HG03565 (cell line): ENCODE results near the gene EDA.

Experiments used
- ATAC-seq: cut with Tn5 transposase; IDR thresholded peaks from one replicate; pipeline ENCODE4 v1.9.1; 2021; ENCODE audit warnings: mild to moderate bottlenecking, moderate library complexity; ENCODE audit not compliant: unreplicated experiment

EDA gene

GRCh38 chrX:69615779-69616456, at the start of gene EDA:
EDA (plus strand) TSS chrX:69616113.
- no peak for ATAC-seq

DNA sequence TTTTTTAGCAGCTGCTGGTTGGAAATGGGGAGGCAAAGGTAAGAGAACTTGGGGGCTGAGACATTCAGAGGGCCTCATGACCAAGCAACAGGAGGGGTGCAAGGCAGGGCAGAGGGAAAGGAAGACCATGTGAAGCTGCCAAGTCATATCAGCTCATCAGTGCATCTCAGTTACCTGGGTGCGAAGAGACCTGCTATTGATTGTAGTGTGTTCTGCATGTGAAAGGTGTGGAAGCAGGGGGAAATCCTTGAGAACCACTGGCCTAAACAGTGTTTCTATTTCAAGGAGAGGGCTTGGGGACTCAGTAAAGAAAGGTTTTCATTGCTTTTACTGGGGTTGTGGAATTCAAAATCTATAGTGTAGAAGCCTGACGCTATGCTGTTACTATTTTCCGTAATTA, 47.1 kb upstream of the EDA start:
- ATAC-seq = no peak

DNA sequence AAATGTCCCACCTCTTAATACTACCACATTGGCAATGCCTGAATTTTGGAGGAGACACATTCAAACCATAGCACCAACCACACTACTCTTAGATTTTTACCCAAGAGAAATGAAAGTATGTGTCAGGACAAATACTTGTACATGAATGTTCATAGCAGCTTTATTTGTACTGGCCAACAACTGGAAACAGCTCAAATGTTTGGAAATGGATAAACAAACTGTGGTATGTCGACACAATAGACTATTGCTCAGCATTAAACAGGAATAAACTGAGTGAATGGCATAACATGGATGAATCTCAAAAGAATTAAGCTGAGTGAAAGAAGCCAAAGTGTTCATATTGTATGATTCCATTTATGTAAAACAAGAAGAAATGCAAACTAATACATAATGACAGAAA, 18.5 kb upstream of the EDA start:
- ATAC-seq = no peak

- ATAC-seq = no peak
Measured at GRCh38 chrX:69600182-69600581, 15.7 kb upstream of the EDA start.

DNA sequence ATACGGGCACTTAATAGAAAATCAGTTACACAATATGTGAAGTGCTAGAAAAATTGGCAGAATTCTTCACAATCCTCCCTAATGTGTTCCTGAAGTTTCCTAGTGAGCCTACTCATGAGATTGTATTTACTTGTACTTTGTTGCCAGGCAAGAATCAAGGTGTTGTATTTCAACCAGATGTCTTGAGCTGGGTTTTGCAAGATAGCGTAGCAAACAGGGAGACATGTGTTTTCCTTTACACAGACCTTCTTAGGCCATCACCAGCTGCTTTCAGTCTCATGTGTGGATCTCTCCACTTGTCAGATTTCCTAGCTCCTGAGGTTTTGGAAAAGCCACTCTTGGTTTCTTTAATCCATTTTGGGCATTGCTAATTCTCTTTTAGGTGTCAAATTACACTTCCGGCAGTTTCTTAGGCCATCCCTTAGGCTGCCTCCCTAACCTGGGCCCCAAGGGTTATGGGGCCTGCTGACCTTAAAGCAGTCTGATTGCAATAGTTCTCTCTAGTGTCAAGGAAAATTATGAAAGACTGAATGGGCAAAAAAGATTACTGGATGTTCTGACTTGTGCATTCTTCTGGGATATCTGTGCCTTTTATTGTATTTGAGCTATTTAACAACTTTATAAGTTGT, 12.2 kb upstream of the EDA start:
- ATAC-seq = no peak

DNA sequence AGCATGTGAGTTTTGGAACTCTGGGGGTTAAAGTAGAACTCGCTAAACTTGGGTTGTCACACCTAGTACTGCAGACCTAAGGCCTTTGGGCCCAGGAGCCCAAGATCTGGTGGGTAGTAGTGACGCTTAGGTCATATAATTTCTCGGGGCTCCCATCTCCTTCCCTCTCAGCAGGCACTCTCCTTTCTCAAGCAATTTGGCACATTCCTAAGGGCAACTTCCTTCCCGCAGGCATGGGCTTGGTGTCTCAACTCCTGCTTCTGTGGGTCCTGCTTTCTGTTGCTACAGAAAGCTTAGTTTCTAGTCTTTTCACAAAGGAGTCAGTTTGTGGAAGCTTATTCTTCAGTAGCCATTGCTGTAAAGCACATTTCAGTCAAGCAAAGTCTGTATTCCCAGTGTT, 10.4 kb upstream of the EDA start:
- ATAC-seq = no peak

GRCh38 chrX:69607616-69608015, 8.3 kb upstream of the EDA start:
- no peak for ATAC-seq

- no peak for ATAC-seq
Measured at GRCh38 chrX:69613946-69614345, 2.0 kb upstream of the EDA start.

GRCh38 chrX:69614886-69615285, 1.0 kb upstream of the EDA start:
- no peak for ATAC-seq

GRCh38 chrX:69615342-69615741, 571 bp upstream of the EDA start:
- no peak for ATAC-seq

DNA sequence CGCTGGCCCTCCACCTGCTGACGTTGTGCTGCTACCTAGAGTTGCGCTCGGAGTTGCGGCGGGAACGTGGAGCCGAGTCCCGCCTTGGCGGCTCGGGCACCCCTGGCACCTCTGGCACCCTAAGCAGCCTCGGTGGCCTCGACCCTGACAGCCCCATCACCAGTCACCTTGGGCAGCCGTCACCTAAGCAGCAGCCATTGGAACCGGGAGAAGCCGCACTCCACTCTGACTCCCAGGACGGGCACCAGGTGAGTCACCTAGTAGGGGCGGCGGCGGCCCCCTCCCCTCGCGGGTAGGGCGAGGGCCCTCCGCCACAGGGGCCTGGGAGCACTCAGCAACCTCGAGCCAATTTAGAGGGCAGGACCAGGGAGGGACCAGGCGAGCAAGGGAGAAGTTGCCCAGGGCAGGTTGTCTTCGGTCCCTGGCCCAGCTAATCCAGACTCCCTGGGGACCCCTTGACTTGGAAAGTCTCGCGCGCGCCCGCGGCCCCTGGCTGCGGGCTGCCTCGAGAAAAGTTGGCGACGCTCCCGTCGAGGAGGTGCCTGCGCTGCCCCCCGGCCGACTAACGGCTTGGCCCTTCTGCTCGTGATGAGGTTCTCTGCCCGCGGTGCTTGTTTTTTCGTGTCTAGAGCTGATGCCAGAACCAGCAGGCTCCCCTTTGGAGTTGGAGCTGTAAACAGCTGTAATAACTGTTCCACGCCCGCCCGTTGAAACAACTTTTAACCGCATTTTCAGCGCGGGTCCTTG, 717 bp downstream of the EDA start:
- ATAC-seq = no peak

GRCh38 chrX:69618803-69619202, 2.9 kb downstream of the EDA start:
- ATAC-seq = peak; percentile 50

GRCh38 chrX:69626129-69626528, 10.2 kb downstream of the EDA start:
- ATAC-seq = no peak

GRCh38 chrX:69627744-69628143, 11.8 kb downstream of the EDA start:
- ATAC-seq = no peak

DNA sequence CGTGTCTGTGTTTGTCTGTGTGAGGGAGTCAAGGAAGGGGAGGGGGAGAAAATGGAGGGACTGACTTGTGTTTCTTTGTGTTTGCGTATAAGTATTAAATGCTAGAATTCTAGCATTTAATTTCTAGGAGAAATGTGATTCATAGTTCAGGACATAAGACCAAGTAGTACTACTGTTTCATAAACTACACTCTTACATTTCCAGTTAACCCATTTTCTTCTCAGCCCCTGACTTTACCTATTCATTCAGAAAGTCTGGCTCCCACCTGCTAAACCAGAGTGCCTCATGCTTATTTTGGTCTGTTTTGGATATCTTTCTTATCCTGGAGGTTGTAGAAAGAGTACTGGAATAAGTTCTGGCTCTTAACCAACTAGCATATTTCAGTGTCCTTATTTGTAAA, 14.2 kb downstream of the EDA start:
- ATAC-seq = no peak

GRCh38 chrX:69664693-69665092, 48.8 kb downstream of the EDA start:
- no peak for ATAC-seq

DNA sequence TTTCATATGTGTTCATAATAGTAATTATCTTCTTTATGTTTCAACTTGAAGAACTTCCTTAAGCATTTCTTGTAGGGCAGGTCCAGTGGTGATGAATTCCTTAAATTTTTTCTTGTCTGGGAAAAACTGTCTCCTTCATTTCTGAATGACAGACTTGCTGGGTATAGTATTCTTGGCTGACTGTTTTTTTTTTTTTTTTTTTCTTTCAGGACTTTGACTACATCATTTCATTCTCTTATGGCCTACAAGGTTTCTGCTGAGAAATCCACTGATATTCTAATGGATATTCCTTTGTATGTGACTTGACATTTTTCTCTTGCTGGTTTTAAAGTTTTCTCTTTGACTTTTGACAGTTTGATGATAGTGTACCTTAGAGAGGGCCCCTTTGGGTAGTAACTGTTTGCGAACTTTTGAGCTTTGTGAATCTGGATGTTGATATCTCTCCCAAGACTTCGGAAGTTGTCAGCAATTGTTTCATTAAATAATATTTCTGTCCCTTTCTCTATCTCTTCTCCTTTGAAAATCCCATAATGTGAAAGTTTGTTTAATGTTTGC, 54.2 kb downstream of the EDA start:
- ATAC-seq = no peak

DNA sequence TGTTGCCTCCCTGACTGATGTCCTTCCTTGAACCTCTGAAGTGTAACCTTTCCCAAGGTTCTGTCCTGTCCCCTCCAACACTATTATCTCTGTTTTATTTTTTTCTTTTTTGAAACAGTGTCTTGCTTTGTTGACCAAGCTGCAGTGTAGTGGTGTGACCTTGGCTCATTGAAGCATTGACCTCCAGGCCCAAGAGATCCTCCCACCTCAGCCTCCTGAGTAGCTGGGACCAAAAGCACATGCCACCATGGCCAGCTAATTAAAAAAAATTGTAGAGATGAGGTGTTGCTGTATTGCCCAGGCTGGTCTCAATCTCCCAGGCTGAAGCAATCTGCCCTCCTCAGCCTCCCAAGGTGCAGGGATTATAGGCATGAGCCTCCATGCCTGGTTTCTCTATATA, 59.0 kb downstream of the EDA start:
- ATAC-seq = no peak

GRCh38 chrX:69705818-69706217, 89.9 kb downstream of the EDA start:
- ATAC-seq = no peak

- ATAC-seq = no peak
Measured at GRCh38 chrX:69718102-69718501, 102.2 kb downstream of the EDA start.

DNA sequence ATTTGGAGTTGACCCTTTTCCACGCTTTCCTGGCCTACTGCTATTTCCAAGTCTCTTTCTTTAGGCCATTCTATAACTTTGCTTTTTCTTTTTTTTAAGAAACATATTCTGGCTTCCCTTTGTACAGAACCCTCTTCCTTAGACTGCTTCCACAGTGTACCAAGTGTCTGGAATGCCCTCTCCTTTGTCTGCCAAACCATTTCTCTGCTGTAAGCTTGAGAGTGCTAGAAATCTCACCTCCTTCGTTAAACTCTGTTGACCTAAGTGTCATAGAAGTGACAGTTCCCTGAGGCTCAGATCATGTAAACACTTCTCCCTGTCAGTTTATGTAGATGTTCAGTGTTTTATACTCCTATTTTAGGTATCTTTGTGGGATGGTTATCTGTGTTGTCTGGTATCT, 108.4 kb downstream of the EDA start:
- ATAC-seq = no peak

DNA sequence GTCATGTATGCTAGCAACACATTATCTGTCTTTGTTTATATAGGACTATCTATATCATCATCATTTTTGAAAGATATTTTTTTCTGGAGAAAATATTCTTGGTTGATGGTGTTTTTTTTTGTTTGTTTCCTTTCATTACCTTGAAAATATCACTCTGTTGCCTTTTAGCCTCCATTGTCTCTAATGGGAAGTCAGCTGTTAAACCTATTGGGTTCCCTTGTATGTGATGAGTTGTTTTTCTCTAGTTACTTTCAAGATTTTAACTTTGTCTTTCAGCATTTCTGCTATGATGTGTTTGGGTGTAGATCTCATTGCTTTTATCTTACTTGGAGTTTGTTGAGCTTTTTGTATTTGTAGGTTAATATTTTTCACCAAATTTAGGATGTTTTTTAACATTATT, 124.4 kb downstream of the EDA start:
- ATAC-seq = no peak
